Measurements from ENCODE around the gene C9orf152. TPM values are rescaled to one million over a fixed set of nuclear protein-coding genes. Genes with fewer than 3 reads are reported as not detected.

C9orf152 gene
- total and polyA plus RNA-seq, 2 of the 13 experiments (the other 11 are each of a cell fraction or from before 2014, with no cell fraction given): 0.24 to 0.48 TPM

DNA sequence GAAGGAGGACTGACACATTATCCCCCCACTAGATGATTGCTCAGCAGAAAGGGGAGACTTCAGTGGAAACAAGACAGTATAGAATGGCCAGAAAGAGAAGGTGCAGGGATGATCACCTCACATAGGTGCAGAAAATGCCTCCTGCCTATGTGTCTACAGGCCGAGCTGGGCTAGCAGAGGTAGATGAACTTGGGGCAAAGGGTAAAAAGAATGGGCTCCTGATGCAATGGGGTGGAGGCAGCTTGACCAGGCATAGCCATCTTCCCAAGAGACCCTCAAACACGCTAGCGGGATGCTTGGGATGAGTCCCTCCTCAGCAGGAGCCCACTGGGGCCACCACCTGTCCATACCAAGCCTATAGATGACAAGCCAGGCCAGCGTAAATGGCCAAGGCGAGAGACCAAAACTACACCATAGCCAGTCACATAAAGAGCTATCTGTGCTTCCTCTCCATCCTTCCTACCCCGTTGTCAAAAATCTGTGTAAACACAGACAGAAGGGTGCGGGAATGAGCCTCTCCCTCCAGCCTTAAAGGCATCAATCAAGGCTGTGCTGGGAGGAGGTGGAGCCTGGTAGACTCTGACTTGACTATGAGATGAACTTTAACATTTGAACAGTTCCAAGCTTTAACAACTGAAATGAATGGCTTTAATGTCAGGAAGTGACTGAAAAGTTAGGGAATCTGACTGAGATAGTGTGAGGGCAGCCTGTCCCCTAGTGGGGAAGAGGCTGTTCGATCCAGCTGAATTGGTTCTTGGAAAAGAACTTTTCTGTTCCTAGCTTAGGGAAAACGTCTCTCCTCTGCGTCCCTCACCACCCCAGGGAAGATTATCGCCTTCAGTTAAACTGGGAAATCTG is 10.4 kb downstream of the C9orf152 start (continued):
- TF ChIP-seq RFXAP (CRISPR knock-in tag; IDR thresholded peaks at IDR 0.05; ENCODE audit: borderline replicate concordance) (0 out of 2 replicates have a peak, but pooled peaks have one; percentile 46), SALL1 (CRISPR knock-in tag; IDR thresholded peaks at IDR 0.05) (peak; percentile 59), REXO4 (CRISPR knock-in tag; IDR thresholded peaks at IDR 0.05; ENCODE audit: borderline replicate concordance) (no peak), GFI1 (CRISPR knock-in tag; IDR thresholded peaks at IDR 0.05; ENCODE audit: borderline replicate concordance) (peak; percentile 59; the same call in 1 of the 2 replicates), ZMYM4 (CRISPR knock-in tag; IDR thresholded peaks at IDR 0.05) (peak; percentile 76), ZNF557 (CRISPR knock-in tag; IDR thresholded peaks at IDR 0.05) (0 out of 2 replicates have a peak, but pooled peaks have one; percentile 73), ZNF3 (CRISPR knock-in tag; IDR thresholded peaks at IDR 0.05) (no peak), ZSCAN21 (CRISPR knock-in tag; IDR thresholded peaks at IDR 0.05; ENCODE audit: borderline replicate concordance) (peak; percentile 37; the same call in 1 of the 2 replicates), ZNF598 (CRISPR knock-in tag; IDR thresholded peaks at IDR 0.05; ENCODE audit: borderline replicate concordance) (no peak), MEF2D (CRISPR knock-in tag; IDR thresholded peaks at IDR 0.05) (peak; percentile 78; the same call in 1 of the 2 replicates), REPIN1 (CRISPR knock-in tag; IDR thresholded peaks at IDR 0.05; ENCODE audit: borderline replicate concordance, low read depth) (peak; percentile 21; the same call in 1 of the 2 replicates), ZSCAN25 (CRISPR knock-in tag; IDR thresholded peaks at IDR 0.05) (no peak), TEAD3 (CRISPR knock-in tag; optimal IDR thresholded peaks at IDR 0.05; ENCODE audit: borderline replicate concordance) (peak; percentile 7), TBL1XR1 (IDR thresholded peaks at IDR 0.05; ENCODE audit: borderline replicate concordance, low read length, partially characterized antibody) (no peak), NR2C2 (CRISPR knock-in tag; IDR thresholded peaks at IDR 0.05; ENCODE audit: borderline replicate concordance) (peak; percentile 60; the same call in 1 of the 2 replicates), CEBPG (CRISPR knock-in tag; IDR thresholded peaks at IDR 0.05) (peak; percentile 44; the same call in 1 of the 2 replicates), ZNF761 (CRISPR knock-in tag; conservative IDR thresholded peaks at IDR 0.05) (0 out of 2 replicates have a peak, but pooled peaks have one; percentile 47)
- TF ChIP-seq, protein P1, sequence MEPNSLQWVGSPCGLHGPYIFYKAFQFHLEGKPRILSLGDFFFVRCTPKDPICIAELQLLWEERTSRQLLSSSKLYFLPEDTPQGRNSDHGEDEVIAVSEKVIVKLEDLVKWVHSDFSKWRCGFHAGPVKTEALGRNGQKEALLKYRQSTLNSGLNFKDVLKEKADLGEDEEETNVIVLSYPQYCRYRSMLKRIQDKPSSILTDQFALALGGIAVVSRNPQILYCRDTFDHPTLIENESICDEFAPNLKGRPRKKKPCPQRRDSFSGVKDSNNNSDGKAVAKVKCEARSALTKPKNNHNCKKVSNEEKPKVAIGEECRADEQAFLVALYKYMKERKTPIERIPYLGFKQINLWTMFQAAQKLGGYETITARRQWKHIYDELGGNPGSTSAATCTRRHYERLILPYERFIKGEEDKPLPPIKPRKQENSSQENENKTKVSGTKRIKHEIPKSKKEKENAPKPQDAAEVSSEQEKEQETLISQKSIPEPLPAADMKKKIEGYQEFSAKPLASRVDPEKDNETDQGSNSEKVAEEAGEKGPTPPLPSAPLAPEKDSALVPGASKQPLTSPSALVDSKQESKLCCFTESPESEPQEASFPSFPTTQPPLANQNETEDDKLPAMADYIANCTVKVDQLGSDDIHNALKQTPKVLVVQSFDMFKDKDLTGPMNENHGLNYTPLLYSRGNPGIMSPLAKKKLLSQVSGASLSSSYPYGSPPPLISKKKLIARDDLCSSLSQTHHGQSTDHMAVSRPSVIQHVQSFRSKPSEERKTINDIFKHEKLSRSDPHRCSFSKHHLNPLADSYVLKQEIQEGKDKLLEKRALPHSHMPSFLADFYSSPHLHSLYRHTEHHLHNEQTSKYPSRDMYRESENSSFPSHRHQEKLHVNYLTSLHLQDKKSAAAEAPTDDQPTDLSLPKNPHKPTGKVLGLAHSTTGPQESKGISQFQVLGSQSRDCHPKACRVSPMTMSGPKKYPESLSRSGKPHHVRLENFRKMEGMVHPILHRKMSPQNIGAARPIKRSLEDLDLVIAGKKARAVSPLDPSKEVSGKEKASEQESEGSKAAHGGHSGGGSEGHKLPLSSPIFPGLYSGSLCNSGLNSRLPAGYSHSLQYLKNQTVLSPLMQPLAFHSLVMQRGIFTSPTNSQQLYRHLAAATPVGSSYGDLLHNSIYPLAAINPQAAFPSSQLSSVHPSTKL (CRISPR knock-in tag; IDR thresholded peaks at IDR 0.05): peak; percentile 57; the same call in 1 of the 2 replicates
- TF ChIP-seq, protein P2, sequence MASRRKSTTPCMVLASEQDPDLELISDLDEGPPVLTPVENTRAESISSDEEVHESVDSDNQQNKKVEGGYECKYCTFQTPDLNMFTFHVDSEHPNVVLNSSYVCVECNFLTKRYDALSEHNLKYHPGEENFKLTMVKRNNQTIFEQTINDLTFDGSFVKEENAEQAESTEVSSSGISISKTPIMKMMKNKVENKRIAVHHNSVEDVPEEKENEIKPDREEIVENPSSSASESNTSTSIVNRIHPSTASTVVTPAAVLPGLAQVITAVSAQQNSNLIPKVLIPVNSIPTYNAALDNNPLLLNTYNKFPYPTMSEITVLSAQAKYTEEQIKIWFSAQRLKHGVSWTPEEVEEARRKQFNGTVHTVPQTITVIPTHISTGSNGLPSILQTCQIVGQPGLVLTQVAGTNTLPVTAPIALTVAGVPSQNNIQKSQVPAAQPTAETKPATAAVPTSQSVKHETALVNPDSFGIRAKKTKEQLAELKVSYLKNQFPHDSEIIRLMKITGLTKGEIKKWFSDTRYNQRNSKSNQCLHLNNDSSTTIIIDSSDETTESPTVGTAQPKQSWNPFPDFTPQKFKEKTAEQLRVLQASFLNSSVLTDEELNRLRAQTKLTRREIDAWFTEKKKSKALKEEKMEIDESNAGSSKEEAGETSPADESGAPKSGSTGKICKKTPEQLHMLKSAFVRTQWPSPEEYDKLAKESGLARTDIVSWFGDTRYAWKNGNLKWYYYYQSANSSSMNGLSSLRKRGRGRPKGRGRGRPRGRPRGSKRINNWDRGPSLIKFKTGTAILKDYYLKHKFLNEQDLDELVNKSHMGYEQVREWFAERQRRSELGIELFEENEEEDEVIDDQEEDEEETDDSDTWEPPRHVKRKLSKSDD (CRISPR knock-in tag; IDR thresholded peaks at IDR 0.05; ENCODE audit: low read depth): no peak
- TF ChIP-seq, protein P3, sequence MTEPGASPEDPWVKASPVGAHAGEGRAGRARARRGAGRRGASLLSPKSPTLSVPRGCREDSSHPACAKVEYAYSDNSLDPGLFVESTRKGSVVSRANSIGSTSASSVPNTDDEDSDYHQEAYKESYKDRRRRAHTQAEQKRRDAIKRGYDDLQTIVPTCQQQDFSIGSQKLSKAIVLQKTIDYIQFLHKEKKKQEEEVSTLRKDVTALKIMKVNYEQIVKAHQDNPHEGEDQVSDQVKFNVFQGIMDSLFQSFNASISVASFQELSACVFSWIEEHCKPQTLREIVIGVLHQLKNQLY (CRISPR knock-in tag; IDR thresholded peaks at IDR 0.05): peak; percentile 19; the same call in 1 of the 2 replicates

Measured in HepG2 (cell line).